GM12865 (cell line): Measurements from ENCODE around the gene HOXB13.
A peak's percentile ranks its signal among the peaks of the same experiment; 100 is the strongest.

Source experiments
- DNase-seq: peaks from one replicate; pipeline ENCODE4 v3.0.0; 2010; ENCODE audit warnings: low read depth
- H3K4me3 ChIP-seq: 2 replicates; pipeline ENCODE4 v1.5.1; 2011; ENCODE audit warnings: mild to moderate bottlenecking, low read depth, low read length, control low read depth
- CTCF ChIP-seq: IDR thresholded peaks from 2 replicates; pipeline ENCODE4 v1.5.1; 2011; ENCODE audit warnings: low read length, control low read depth, low read depth, inconsistent platforms; ENCODE audit not compliant: insufficient read depth; ENCODE audit errors: missing control alignments

Gene HOXB13

GRCh38 chr17:48728232-48729231 lies at the start of gene HOXB13:
TSS of gene HOXB13 (minus strand) at chr17:48728750. CDS start at chr17:48728593, 157 bp downstream.
- no peak within 1 kb of the TSS for H3K4me3 ChIP-seq
- TF ChIP-seq CTCF: no peak
- DNase-seq: no peak

GRCh38 chr17:48776602-48777001 lies 48.1 kb upstream of the HOXB13 start:
- no peak for TF ChIP-seq CTCF
- no peak overlapping the region for H3K4me3 ChIP-seq
- DNase-seq: no peak

DNA sequence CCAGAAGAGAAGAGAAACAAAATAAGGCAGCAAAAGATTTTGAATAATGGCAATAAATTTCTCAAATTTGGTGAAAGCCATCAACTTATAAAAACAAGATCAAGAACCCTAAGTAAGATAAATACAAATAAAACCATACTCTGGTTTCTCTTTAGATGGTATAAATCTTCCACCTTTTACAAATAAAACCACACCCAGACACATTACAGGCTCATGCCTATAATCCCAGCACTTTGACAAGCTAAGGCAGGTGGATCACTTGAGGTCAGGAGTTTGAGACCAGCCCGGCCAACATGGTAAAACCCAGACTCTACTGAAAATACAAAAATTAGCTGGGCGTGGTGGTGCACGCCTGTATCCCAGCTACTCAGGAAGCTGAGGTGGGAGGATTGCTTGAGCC lies 44.7 kb upstream of the HOXB13 start:
- no peak for DNase-seq
- no peak for TF ChIP-seq CTCF
- no peak overlapping the region for H3K4me3 ChIP-seq

GRCh38 chr17:48770954-48771353 lies 42.4 kb upstream of the HOXB13 start:
- DNase-seq: peak; percentile 54
- no peak for TF ChIP-seq CTCF
- no peak overlapping the region for H3K4me3 ChIP-seq

- TF ChIP-seq CTCF: no peak
- no peak for DNase-seq
- no peak overlapping the region for H3K4me3 ChIP-seq
Observed at GRCh38 chr17:48769009-48769675, 40.6 kb upstream of the HOXB13 start.

GRCh38 chr17:48767263-48767774 lies 38.8 kb upstream of the HOXB13 start:
- no peak overlapping the region for H3K4me3 ChIP-seq
- no peak for TF ChIP-seq CTCF
- no peak for DNase-seq
